WTC11 (cell line): ENCODE data around the gene INSM2. TPM values are rescaled to one million over a fixed set of nuclear protein-coding genes. Genes with fewer than 3 reads are reported as not detected.

ENCODE experiments used
- ATAC-seq: fragments of 200-7000 bp; cut with Tn5 transposase; 2 replicates; pipeline ENCODE4 v1.10.0; 2021; ENCODE audit warnings: mild to moderate bottlenecking, moderate library complexity
- CTCF ChIA-PET: fragments of 300-600 bp; sonication (Branson Sonifier 250); formaldehyde crosslinking; loops from one replicate; lab custom pipeline; 2021; ENCODE audit warnings: antibody characterized with exemption; lab: Charles Lee
- POLR2A ChIA-PET: fragments of 350-600 bp; sonication (Branson Sonifier 250); formaldehyde crosslinking; loops from one replicate; lab custom pipeline; 2021; ENCODE audit warnings: antibody characterized with exemption; lab: Charles Lee
- DNase-seq: peaks from one replicate; pipeline ENCODE4 v3.0.0; 2021; ENCODE audit warnings: low spot score
- H3K27ac Mint-ChIP-seq: 2 replicates; pipeline ENCODE4 v1.8.0; 2021; ENCODE audit warnings: mixed read lengths
- H3K27me3 Mint-ChIP-seq: 2 replicates; pipeline ENCODE4 v1.8.0; 2021; ENCODE audit warnings: low read depth, mild to moderate bottlenecking, moderate library complexity, mixed read lengths
- H3K36me3 Mint-ChIP-seq: 2 replicates; pipeline ENCODE4 v1.8.0; 2021; ENCODE audit warnings: mixed read lengths
- H3K4me1 Mint-ChIP-seq: 2 replicates; pipeline ENCODE4 v1.8.0; 2022; ENCODE audit warnings: mixed read lengths
- H3K4me3 Mint-ChIP-seq: 2 replicates; pipeline ENCODE4 v1.8.0; 2021; ENCODE audit warnings: mild to moderate bottlenecking, moderate library complexity, mixed read lengths
- H3K9me3 Mint-ChIP-seq: 2 replicates; pipeline ENCODE4 v1.8.0; 2021; ENCODE audit warnings: mixed read lengths
- CBFB ChIP-seq: sonication (generic); formaldehyde crosslinking; IDR thresholded peaks from 2 replicates; pipeline ENCODE4 v1.8.1; 2022; ENCODE audit warnings: mild to moderate bottlenecking, low read depth, missing genetic modification reagents
- CREM ChIP-seq: sonication (generic); formaldehyde crosslinking; IDR thresholded peaks from 2 replicates; pipeline ENCODE4 v1.8.1; 2022; ENCODE audit warnings: mild to moderate bottlenecking, missing genetic modification reagents, moderate library complexity
- ESRRA ChIP-seq: sonication (generic); formaldehyde crosslinking; IDR thresholded peaks from 2 replicates; pipeline ENCODE4 v1.8.1; 2022; ENCODE audit warnings: mild to moderate bottlenecking, missing genetic modification reagents, borderline replicate concordance
- GRHL2 ChIP-seq: fragments of 250-450 bp; sonication (Bioruptor Pico); IDR thresholded peaks from 2 replicates; pipeline ENCODE4 v1.8.0; 2022; ENCODE audit warnings: mild to moderate bottlenecking, moderate library complexity; ENCODE audit not compliant: insufficient replicate concordance, severe bottlenecking
- IRF2 ChIP-seq: sonication (generic); formaldehyde crosslinking; IDR thresholded peaks from 2 replicates; pipeline ENCODE4 v1.8.0; 2022; ENCODE audit warnings: low read depth, missing genetic modification reagents, borderline replicate concordance
- MYBL2 ChIP-seq: sonication (generic); formaldehyde crosslinking; IDR thresholded peaks from 2 replicates; pipeline ENCODE4 v1.8.1; 2023; ENCODE audit warnings: mild to moderate bottlenecking, moderate library complexity, missing genetic modification reagents
- NFYB ChIP-seq: sonication (generic); formaldehyde crosslinking; conservative IDR thresholded peaks from 2 replicates; pipeline ENCODE4 v1.8.0; 2022; ENCODE audit warnings: low read depth, missing genetic modification reagents
- SMAD4 ChIP-seq: sonication (generic); formaldehyde crosslinking; IDR thresholded peaks from 2 replicates; pipeline ENCODE4 v1.8.0; 2022; ENCODE audit warnings: mild to moderate bottlenecking, missing genetic modification reagents
- SP1 ChIP-seq: sonication (generic); formaldehyde crosslinking; conservative IDR thresholded peaks from 2 replicates; pipeline ENCODE4 v1.8.1; 2022; ENCODE audit warnings: missing genetic modification reagents
- TP53 ChIP-seq: sonication (generic); formaldehyde crosslinking; IDR thresholded peaks from 2 replicates; pipeline ENCODE4 v1.8.1; 2023; ENCODE audit warnings: mild to moderate bottlenecking, missing genetic modification reagents
- ZBTB21 ChIP-seq: sonication (generic); formaldehyde crosslinking; IDR thresholded peaks from 2 replicates; pipeline ENCODE4 v1.8.1; 2023; ENCODE audit warnings: mild to moderate bottlenecking, missing genetic modification reagents, borderline replicate concordance
- ZNF138 ChIP-seq: sonication (generic); formaldehyde crosslinking; conservative IDR thresholded peaks from 2 replicates; pipeline ENCODE4 v1.8.1; 2022; ENCODE audit warnings: mild to moderate bottlenecking, moderate library complexity, missing genetic modification reagents
- ZNF396 ChIP-seq: fragments of 250-450 bp; sonication (Bioruptor Pico); IDR thresholded peaks from 2 replicates; pipeline ENCODE4 v1.8.0; 2021; ENCODE audit warnings: mild to moderate bottlenecking, moderate library complexity, borderline replicate concordance
- ZNF423 ChIP-seq: fragments of 250-450 bp; sonication (Bioruptor Pico); IDR thresholded peaks from 2 replicates; pipeline ENCODE4 v2.1.2; 2022; ENCODE audit warnings: mild to moderate bottlenecking, moderate library complexity
- ZNF671 ChIP-seq: fragments of 250-450 bp; sonication (Bioruptor Pico); IDR thresholded peaks from 2 replicates; pipeline ENCODE4 v1.8.0; 2021; ENCODE audit warnings: mild to moderate bottlenecking
- total RNA-seq: library from RNA; stranded (reverse); gene quantifications from 3 replicates; pipeline ENCODE4 v1.2.3, GENCODE V29; 2021
- TF ChIP-seq, protein P1 (sequence below): sonication (generic); formaldehyde crosslinking; IDR thresholded peaks from 2 replicates; pipeline ENCODE4 v1.8.1; 2022; ENCODE audit warnings: mild to moderate bottlenecking, moderate library complexity, missing genetic modification reagents
- TF ChIP-seq, protein P2 (sequence below): sonication (generic); formaldehyde crosslinking; conservative IDR thresholded peaks from 2 replicates; pipeline ENCODE4 v1.8.1; 2023; ENCODE audit warnings: mild to moderate bottlenecking, low read depth, missing genetic modification reagents, moderate library complexity
- TF ChIP-seq, protein P3 (sequence below): fragments of 250-450 bp; sonication (Bioruptor Pico); IDR thresholded peaks from 2 replicates; pipeline ENCODE4 v1.9.0; 2021; ENCODE audit warnings: mild to moderate bottlenecking
- TF ChIP-seq, protein P4 (sequence below): sonication (generic); formaldehyde crosslinking; IDR thresholded peaks from 2 replicates; pipeline ENCODE4 v1.8.0; 2022; ENCODE audit warnings: mild to moderate bottlenecking, missing genetic modification reagents

Gene INSM2
- total RNA-seq, 1 experiment from 2014 or later = 0.07 TPM

DNA sequence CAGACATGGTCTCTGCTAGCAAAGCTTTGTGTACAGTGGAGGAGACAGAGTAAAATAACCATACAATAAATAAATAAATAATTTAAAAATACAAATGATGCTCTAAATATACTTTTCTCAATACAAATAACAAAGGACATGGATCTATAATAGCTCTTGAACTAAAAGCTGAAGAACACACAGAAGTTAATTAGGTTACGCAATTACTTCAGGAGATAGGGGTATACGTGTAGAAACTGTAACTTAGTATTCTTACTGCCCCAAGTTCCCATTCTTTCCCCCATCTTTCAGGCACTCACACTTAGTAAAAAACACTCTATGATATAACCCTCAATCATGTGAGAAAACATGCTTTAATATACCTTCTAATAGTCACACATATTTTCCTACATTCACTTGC lies 44.2 kb downstream of the INSM2 start:
- DNase-seq (no peak), ATAC-seq (no peak)
- no peak for TF ChIP-seq GRHL2 (CRISPR knock-in tag)
- TF ChIP-seq ZBTB21 (CRISPR knock-in tag) = no peak
- no peak for TF ChIP-seq ZNF396 (CRISPR knock-in tag)
- no peak for TF ChIP-seq ZNF138 (CRISPR knock-in tag)
- TF ChIP-seq, protein P1, sequence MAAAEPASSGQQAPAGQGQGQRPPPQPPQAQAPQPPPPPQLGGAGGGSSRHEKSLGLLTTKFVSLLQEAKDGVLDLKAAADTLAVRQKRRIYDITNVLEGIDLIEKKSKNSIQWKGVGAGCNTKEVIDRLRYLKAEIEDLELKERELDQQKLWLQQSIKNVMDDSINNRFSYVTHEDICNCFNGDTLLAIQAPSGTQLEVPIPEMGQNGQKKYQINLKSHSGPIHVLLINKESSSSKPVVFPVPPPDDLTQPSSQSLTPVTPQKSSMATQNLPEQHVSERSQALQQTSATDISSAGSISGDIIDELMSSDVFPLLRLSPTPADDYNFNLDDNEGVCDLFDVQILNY = no peak
- Mint-ChIP-seq H3K9me3 (no peaks in the 10 kb centered on the region), H3K27ac (no peak overlapping the region), H3K4me1 (no peaks in the 10 kb centered on the region), H3K27me3 (no peaks in the 10 kb centered on the region), H3K36me3 (no peaks in the 10 kb centered on the region), H3K4me3 (no peak overlapping the region)
- CTCF ChIA-PET = no interaction called here
- POLR2A ChIA-PET = no interaction called here

DNA sequence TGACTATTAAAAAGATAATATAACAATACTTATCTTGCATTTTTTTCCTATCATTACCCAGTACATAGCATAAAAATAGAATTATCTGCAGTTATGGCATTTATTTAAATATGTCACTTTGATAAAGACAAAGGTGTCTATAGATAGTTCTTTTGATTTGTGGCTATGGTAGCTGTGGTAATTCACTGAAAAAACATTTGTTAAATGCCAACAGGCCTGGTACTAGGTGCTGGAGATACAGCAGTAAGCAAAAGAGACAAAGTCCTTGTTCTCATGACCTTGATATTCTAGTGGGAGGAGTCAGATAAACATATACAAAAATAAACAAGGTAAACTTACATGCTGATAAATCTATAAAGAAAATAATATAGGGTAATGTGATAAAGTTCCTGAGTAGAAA lies 44.7 kb downstream of the INSM2 start:
- Mint-ChIP-seq H3K9me3 (no peaks in the 10 kb centered on the region), H3K4me3 (no peak overlapping the region), H3K36me3 (no peaks in the 10 kb centered on the region), H3K27ac (no peak overlapping the region), H3K27me3 (no peaks in the 10 kb centered on the region), H3K4me1 (no peaks in the 10 kb centered on the region)
- ATAC-seq (no peak), DNase-seq (no peak)
- CTCF ChIA-PET = no interaction called here
- TF ChIP-seq, protein P2, sequence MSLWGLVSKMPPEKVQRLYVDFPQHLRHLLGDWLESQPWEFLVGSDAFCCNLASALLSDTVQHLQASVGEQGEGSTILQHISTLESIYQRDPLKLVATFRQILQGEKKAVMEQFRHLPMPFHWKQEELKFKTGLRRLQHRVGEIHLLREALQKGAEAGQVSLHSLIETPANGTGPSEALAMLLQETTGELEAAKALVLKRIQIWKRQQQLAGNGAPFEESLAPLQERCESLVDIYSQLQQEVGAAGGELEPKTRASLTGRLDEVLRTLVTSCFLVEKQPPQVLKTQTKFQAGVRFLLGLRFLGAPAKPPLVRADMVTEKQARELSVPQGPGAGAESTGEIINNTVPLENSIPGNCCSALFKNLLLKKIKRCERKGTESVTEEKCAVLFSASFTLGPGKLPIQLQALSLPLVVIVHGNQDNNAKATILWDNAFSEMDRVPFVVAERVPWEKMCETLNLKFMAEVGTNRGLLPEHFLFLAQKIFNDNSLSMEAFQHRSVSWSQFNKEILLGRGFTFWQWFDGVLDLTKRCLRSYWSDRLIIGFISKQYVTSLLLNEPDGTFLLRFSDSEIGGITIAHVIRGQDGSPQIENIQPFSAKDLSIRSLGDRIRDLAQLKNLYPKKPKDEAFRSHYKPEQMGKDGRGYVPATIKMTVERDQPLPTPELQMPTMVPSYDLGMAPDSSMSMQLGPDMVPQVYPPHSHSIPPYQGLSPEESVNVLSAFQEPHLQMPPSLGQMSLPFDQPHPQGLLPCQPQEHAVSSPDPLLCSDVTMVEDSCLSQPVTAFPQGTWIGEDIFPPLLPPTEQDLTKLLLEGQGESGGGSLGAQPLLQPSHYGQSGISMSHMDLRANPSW = no peak
- TF ChIP-seq NFYB (CRISPR knock-in tag) (no peak), ZNF671 (CRISPR knock-in tag) (no peak), CREM (no peak), IRF2 (CRISPR knock-in tag) (no peak), SMAD4 (CRISPR knock-in tag) (no peak), ESRRA (CRISPR knock-in tag) (no peak), CBFB (CRISPR knock-in tag) (no peak), TP53 (CRISPR knock-in tag) (no peak), MYBL2 (CRISPR knock-in tag) (no peak), SP1 (CRISPR knock-in tag) (no peak), ZNF423 (CRISPR knock-in tag) (no peak)
- TF ChIP-seq, protein P3, sequence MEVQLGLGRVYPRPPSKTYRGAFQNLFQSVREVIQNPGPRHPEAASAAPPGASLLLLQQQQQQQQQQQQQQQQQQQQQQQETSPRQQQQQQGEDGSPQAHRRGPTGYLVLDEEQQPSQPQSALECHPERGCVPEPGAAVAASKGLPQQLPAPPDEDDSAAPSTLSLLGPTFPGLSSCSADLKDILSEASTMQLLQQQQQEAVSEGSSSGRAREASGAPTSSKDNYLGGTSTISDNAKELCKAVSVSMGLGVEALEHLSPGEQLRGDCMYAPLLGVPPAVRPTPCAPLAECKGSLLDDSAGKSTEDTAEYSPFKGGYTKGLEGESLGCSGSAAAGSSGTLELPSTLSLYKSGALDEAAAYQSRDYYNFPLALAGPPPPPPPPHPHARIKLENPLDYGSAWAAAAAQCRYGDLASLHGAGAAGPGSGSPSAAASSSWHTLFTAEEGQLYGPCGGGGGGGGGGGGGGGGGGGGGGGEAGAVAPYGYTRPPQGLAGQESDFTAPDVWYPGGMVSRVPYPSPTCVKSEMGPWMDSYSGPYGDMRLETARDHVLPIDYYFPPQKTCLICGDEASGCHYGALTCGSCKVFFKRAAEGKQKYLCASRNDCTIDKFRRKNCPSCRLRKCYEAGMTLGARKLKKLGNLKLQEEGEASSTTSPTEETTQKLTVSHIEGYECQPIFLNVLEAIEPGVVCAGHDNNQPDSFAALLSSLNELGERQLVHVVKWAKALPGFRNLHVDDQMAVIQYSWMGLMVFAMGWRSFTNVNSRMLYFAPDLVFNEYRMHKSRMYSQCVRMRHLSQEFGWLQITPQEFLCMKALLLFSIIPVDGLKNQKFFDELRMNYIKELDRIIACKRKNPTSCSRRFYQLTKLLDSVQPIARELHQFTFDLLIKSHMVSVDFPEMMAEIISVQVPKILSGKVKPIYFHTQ (CRISPR knock-in tag) = no peak
- TF ChIP-seq, protein P4, sequence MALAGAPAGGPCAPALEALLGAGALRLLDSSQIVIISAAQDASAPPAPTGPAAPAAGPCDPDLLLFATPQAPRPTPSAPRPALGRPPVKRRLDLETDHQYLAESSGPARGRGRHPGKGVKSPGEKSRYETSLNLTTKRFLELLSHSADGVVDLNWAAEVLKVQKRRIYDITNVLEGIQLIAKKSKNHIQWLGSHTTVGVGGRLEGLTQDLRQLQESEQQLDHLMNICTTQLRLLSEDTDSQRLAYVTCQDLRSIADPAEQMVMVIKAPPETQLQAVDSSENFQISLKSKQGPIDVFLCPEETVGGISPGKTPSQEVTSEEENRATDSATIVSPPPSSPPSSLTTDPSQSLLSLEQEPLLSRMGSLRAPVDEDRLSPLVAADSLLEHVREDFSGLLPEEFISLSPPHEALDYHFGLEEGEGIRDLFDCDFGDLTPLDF (CRISPR knock-in tag) = no peak
- POLR2A ChIA-PET = interaction anchor here (0.7 kb wide), 1 partner anchor 84 kb away, joined by 7 read pairs; no protein-coding TSS in a partner anchor

Other genes with a start within 250 kb of the INSM2 start
- 197 to 215 TPM (median 210 TPM) in 3 replicates for gene PSMA6, start 241.8 kb upstream of the INSM2 start, total RNA-seq
- gene NFKBIA, start 129.4 kb upstream of the INSM2 start, total RNA-seq = 29.3 to 32.1 TPM (median 31.3 TPM) in 3 replicates